ENCODE measurements around the gene FKBP1A. TPM values are rescaled to one million over a fixed set of nuclear protein-coding genes. Genes with fewer than 3 reads are reported as not detected.

Gene FKBP1A
- total RNA-seq = 10 to 100 TPM; 76.7 to 90.4 (median 79.9) TPM
- 54.6 TPM for total RNA-seq (2013)
- total RNA-seq = 37.1 to 113 (median 52.6) reads per million in 29 experiments

DNA sequence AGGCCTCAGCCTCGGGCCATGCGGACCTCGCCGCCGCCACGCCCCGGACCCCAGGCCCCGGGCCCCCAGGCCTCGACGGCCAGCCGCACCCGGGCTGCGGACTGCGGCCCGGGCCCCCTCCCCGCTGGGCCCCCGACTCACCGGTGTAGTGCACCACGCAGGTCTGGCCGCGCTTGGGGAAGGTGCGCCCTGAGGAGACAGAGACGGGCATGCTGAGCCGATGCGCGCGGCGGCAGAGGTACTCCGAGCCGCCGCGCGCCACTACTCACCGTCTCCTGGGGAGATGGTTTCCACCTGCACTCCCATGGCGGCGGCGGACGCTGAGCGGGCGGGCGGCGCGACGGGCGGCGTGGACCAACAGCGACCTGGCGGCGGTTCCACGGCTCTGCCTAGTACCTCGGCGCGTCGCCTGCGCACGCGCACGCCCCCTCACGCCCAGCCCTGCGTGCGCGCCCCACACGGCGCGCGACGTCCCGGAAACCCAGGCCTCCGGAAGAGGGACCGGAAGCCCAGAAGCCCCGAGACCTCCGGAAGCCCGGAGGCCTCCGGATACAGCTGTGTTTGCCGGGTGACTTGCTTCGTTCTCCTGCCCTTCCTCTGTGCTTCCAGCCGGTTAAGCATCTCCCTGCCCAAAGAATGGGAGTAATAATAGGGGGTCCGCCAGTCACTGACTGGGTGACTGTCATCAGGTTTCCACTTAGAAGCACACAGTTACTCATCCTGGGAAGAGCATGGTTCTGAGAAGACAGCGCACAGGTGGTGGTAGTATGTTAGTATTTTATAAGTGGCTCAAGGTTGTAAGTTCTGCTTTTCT, at the start of gene FKBP1A:
Gene FKBP1A (minus strand): TSS at position 362 of the 814 bp plus-strand sequence. CDS start 56 bp downstream, at position 306.
- Histone ChIP-seq H3K27me3 (replicated peaks in 1 of 2; ENCODE audit: control insufficient read depth in 2 of 2, extremely low read depth in 1 of 2, insufficient read depth in 2 of 2, low read length in 1 of 2) (no peaks in the 10 kb centered on the region), H3K27ac (ENCODE audit: low read length) (peak within 1 kb of the TSS; percentile 53), H3K4me3 (ENCODE audit: control insufficient read depth in 1 of 2, extremely low read depth in 1 of 2, low read length in 1 of 2) (peak within 1 kb of the TSS; percentile 75 to 80), H3K4me1 (ENCODE audit: control insufficient read depth in 1 of 2, extremely low read depth in 1 of 2, insufficient read depth in 2 of 2, low read length in 2 of 2) (peaks cover 37 to 53% of the 10 kb centered on the region in 2 experiments), H3K9me3 (no peaks in the 10 kb centered on the region), H3K36me3 (ENCODE audit: control insufficient read depth in 2 of 2, extremely low read depth in 1 of 2, insufficient read depth in 1 of 2, low read length in 1 of 2) (no peaks in the 10 kb centered on the region)
- peaks cover 66 to 72% (median 67%) of the 10 kb centered on the region in 3 donors for H3K4me1 Mint-ChIP-seq
- under 1% methylated on average over 78 of the region's 79 CpGs for WGBS (ENCODE audit: insufficient coverage)
- no peaks in the 10 kb centered on the region for H3K36me3 Mint-ChIP-seq
- no peaks in the 10 kb centered on the region for H3K27me3 Mint-ChIP-seq
- CTCF ChIA-PET = interaction anchor here in 1 of 2 donors (0.9 kb wide), 1 partner anchor 77 kb away, joined by 3 read pairs; no protein-coding TSS in a partner anchor
- H3K9me3 Mint-ChIP-seq = peaks cover 0 to 5% (median 3%) of the 10 kb centered on the region in 3 donors
- DNase-seq = peak; percentile 84 to 95 (median 91)
- POLR2A ChIA-PET = interaction anchor here (0.5 to 0.6 kb wide), 3 partner anchors 11 to 64 kb away, joined by 3 read pairs; partner anchors contain the start of gene SDCBP2 (in 1 of the 2)
- ATAC-seq (replicated peaks in 1 of 4) = peak; percentile 88 to 90 (median 88)
- H3K27ac Mint-ChIP-seq = peak within 1 kb of the TSS; percentile 95 to 96
- H3K4me3 Mint-ChIP-seq = peak within 1 kb of the TSS; percentile 82 to 93 (median 90)

DNA sequence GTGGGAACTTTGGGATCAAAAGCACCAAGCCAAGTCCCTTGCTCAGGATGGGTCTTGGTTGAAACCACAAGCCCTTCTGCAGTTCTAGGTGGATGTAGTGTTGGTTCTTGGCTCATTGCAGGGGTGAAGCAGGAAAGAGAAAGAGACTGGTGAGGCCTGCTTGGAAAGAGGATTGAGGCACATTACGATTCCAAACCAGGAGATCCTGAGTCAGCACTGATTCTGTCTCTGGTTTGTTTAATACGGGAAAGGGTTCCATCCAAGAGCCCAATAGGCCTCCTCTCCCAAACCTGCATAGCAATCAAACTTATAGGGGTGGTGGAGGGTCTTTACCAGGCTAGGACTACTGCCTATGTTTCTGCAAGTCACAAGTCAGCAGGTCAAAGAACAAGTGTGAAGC, 49.5 kb upstream of the FKBP1A start:
- no peaks in the 10 kb centered on the region for H3K27me3 ChIP-seq (replicated peaks in 1 of 2; ENCODE audit: control insufficient read depth in 2 of 2, extremely low read depth in 1 of 2, insufficient read depth in 2 of 2, low read length in 1 of 2)
- WGBS (ENCODE audit: insufficient coverage) = no CpG with 5 or more reads among the region's 2 CpGs
- no peak for ATAC-seq (replicated peaks in 1 of 4)
- peaks cover 48% of the 10 kb centered on the region for H3K36me3 Mint-ChIP-seq
- ChIA-PET POLR2A (interaction anchor here in 1 of 2 donors (0.8 kb wide), 1 partner anchor 14 kb away, joined by 3 read pairs; no protein-coding TSS in a partner anchor), CTCF (no interaction called here)
- peaks cover 0 to 12% of the 10 kb centered on the region in 2 experiments for H3K4me1 ChIP-seq (ENCODE audit: control insufficient read depth in 1 of 2, extremely low read depth in 1 of 2, insufficient read depth in 2 of 2, low read length in 2 of 2)
- H3K9me3 Mint-ChIP-seq = no peaks in the 10 kb centered on the region
- no peaks in the 10 kb centered on the region for H3K27me3 Mint-ChIP-seq
- no peaks in the 10 kb centered on the region for H3K9me3 ChIP-seq
- no peak for DNase-seq
- no peak overlapping the region for H3K27ac ChIP-seq (ENCODE audit: low read length)
- no peak overlapping the region for H3K4me3 Mint-ChIP-seq
- H3K27ac Mint-ChIP-seq = no peak overlapping the region
- H3K36me3 ChIP-seq (ENCODE audit: control insufficient read depth in 2 of 2, extremely low read depth in 1 of 2, insufficient read depth in 1 of 2, low read length in 1 of 2) = peaks cover 15 to 59% of the 10 kb centered on the region in 2 donors
- peaks cover 20 to 24% (median 21%) of the 10 kb centered on the region in 3 donors for H3K4me1 Mint-ChIP-seq
- H3K4me3 ChIP-seq (ENCODE audit: control insufficient read depth in 1 of 2, extremely low read depth in 1 of 2, low read length in 1 of 2) = no peak overlapping the region

DNA sequence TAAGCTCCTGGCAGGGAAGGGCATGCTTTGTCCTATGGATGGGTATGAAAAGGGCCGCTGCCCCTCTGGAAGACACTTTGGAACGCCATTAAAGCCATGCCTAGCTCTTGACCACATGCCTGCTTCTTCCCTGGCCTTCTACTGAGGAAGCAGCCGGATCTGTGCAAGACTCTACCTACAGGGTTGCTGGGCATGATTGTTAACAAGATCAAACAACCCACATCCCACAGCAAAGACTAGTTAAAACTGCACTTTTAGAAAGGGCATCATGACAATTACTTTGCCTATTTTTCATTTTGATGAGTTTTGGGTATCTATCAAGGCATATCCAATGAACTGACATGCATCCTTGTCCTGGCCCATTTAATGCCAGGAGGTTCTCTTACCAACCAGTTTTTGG, 48.3 kb upstream of the FKBP1A start:
- Mint-ChIP-seq H3K27ac (no peak overlapping the region), H3K36me3 (peaks cover 40% of the 10 kb centered on the region), H3K27me3 (no peaks in the 10 kb centered on the region), H3K9me3 (no peaks in the 10 kb centered on the region), H3K4me3 (no peak overlapping the region), H3K4me1 (peaks cover 23 to 24% (median 24%) of the 10 kb centered on the region in 3 donors)
- Histone ChIP-seq H3K36me3 (ENCODE audit: control insufficient read depth in 2 of 2, extremely low read depth in 1 of 2, insufficient read depth in 1 of 2, low read length in 1 of 2) (peaks cover 15 to 48% of the 10 kb centered on the region in 2 donors), H3K4me1 (ENCODE audit: control insufficient read depth in 1 of 2, extremely low read depth in 1 of 2, insufficient read depth in 2 of 2, low read length in 2 of 2) (peaks cover 0 to 14% of the 10 kb centered on the region in 2 experiments), H3K27me3 (replicated peaks in 1 of 2; ENCODE audit: control insufficient read depth in 2 of 2, extremely low read depth in 1 of 2, insufficient read depth in 2 of 2, low read length in 1 of 2) (no peaks in the 10 kb centered on the region), H3K9me3 (no peaks in the 10 kb centered on the region), H3K4me3 (ENCODE audit: control insufficient read depth in 1 of 2, extremely low read depth in 1 of 2, low read length in 1 of 2) (no peak overlapping the region), H3K27ac (ENCODE audit: low read length) (no peak overlapping the region)
- ATAC-seq (replicated peaks in 1 of 4) (peak in 3 of 4 experiments; percentile 51 to 60 (median 55)), DNase-seq (peak in 1 of 35 experiments; percentile 24)
- WGBS (ENCODE audit: insufficient coverage) = 79% methylated on average over 2 of the region's 3 CpGs
- CTCF ChIA-PET = interaction anchor here in 1 of 2 donors (1.2 kb wide), 1 partner anchor 128 kb away, joined by 5 read pairs; no protein-coding TSS in a partner anchor
- POLR2A ChIA-PET = interaction anchor here in 1 of 2 donors (0.6 kb wide), 1 partner anchor 142 kb away, joined by 3 read pairs; no protein-coding TSS in a partner anchor

DNA sequence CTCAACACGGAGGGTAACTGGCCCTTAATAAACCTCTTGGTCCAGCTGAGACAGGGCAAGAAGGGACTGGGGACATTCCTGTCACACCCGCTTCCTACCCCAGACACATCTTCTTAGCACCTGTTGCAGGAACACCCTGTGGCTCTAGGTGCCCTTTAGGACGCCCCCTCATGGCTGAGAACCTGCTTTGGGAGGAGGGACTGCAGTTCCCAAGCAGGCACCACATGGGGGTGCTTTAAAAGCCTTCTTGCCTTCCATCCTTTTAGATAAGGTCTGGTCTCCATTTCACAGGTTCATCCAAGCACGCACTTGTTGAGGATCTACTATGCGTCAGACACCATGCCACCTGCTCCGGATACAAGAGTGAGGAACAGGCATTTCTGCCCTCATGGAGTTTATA, 47.2 kb upstream of the FKBP1A start:
- H3K4me3 ChIP-seq (ENCODE audit: control insufficient read depth in 1 of 2, extremely low read depth in 1 of 2, low read length in 1 of 2) = no peak overlapping the region
- H3K4me1 Mint-ChIP-seq = peaks cover 33% of the 10 kb centered on the region in 3 donors
- no peaks in the 10 kb centered on the region for H3K9me3 ChIP-seq
- peaks cover 6 to 37% of the 10 kb centered on the region in 2 donors for H3K36me3 ChIP-seq (ENCODE audit: control insufficient read depth in 2 of 2, extremely low read depth in 1 of 2, insufficient read depth in 1 of 2, low read length in 1 of 2)
- H3K36me3 Mint-ChIP-seq = peaks cover 34% of the 10 kb centered on the region
- H3K4me1 ChIP-seq (ENCODE audit: control insufficient read depth in 1 of 2, extremely low read depth in 1 of 2, insufficient read depth in 2 of 2, low read length in 2 of 2) = peaks cover 5 to 18% of the 10 kb centered on the region in 2 experiments
- H3K27me3 Mint-ChIP-seq = no peaks in the 10 kb centered on the region
- H3K9me3 Mint-ChIP-seq = no peaks in the 10 kb centered on the region
- no peak overlapping the region for H3K27ac ChIP-seq (ENCODE audit: low read length)
- H3K27ac Mint-ChIP-seq = no peak overlapping the region
- ChIA-PET POLR2A (no interaction called here), CTCF (interaction anchor here in 1 of 2 donors (1.2 kb wide), 1 partner anchor 127 kb away, joined by 5 read pairs; no protein-coding TSS in a partner anchor)
- peak in 5 of 35 experiments; percentile 5 to 32 (median 8) for DNase-seq
- no peak for ATAC-seq (replicated peaks in 1 of 4)
- H3K4me3 Mint-ChIP-seq = no peak overlapping the region
- 78% methylated on average over 5 of the region's 6 CpGs for WGBS (ENCODE audit: insufficient coverage)
- no peaks in the 10 kb centered on the region for H3K27me3 ChIP-seq (replicated peaks in 1 of 2; ENCODE audit: control insufficient read depth in 2 of 2, extremely low read depth in 1 of 2, insufficient read depth in 2 of 2, low read length in 1 of 2)

DNA sequence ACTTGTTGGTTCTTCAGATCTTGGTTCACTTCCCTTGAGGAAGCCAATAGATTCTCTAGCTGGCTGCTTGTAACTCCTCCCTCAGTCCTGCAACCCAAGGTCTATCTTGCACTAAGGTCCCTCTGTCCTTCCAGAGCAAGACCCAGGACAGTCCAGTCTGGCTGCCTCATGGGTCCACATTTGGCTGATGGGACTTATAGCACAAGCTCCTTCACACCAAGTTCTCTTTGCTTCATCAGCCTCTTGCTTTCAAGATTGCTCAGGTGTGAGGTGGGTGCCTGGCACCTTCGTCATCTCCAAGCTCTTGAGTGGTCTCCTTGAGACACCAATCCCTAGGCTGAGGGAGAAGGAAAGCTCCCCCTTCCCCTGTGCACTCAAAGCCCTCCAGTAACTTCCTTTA, 45.5 kb upstream of the FKBP1A start:
- Mint-ChIP-seq H3K27me3 (no peaks in the 10 kb centered on the region), H3K36me3 (peaks cover 18% of the 10 kb centered on the region), H3K9me3 (no peaks in the 10 kb centered on the region), H3K4me3 (no peak overlapping the region), H3K4me1 (peaks cover 42 to 48% (median 47%) of the 10 kb centered on the region in 3 donors), H3K27ac (no peak overlapping the region)
- peaks cover 9 to 24% of the 10 kb centered on the region in 2 experiments for H3K4me1 ChIP-seq (ENCODE audit: control insufficient read depth in 1 of 2, extremely low read depth in 1 of 2, insufficient read depth in 2 of 2, low read length in 2 of 2)
- no peak overlapping the region for H3K27ac ChIP-seq (ENCODE audit: low read length)
- no peak for ATAC-seq (replicated peaks in 1 of 4)
- H3K36me3 ChIP-seq (ENCODE audit: control insufficient read depth in 2 of 2, extremely low read depth in 1 of 2, insufficient read depth in 1 of 2, low read length in 1 of 2) = peaks cover 0 to 20% of the 10 kb centered on the region in 2 donors
- H3K4me3 ChIP-seq (ENCODE audit: control insufficient read depth in 1 of 2, extremely low read depth in 1 of 2, low read length in 1 of 2) = no peak overlapping the region
- CTCF ChIA-PET = interaction anchor here (0.7 to 1.8 kb wide), 7 partner anchors 8 to 125 kb away, joined by 3 to 5 read pairs (median 3); no protein-coding TSS in a partner anchor
- WGBS (ENCODE audit: insufficient coverage) = no CpG with 5 or more reads among the region's 1 CpG
- POLR2A ChIA-PET = no interaction called here
- H3K27me3 ChIP-seq (replicated peaks in 1 of 2; ENCODE audit: control insufficient read depth in 2 of 2, extremely low read depth in 1 of 2, insufficient read depth in 2 of 2, low read length in 1 of 2) = no peaks in the 10 kb centered on the region
- H3K9me3 ChIP-seq = no peaks in the 10 kb centered on the region
- no peak for DNase-seq

DNA sequence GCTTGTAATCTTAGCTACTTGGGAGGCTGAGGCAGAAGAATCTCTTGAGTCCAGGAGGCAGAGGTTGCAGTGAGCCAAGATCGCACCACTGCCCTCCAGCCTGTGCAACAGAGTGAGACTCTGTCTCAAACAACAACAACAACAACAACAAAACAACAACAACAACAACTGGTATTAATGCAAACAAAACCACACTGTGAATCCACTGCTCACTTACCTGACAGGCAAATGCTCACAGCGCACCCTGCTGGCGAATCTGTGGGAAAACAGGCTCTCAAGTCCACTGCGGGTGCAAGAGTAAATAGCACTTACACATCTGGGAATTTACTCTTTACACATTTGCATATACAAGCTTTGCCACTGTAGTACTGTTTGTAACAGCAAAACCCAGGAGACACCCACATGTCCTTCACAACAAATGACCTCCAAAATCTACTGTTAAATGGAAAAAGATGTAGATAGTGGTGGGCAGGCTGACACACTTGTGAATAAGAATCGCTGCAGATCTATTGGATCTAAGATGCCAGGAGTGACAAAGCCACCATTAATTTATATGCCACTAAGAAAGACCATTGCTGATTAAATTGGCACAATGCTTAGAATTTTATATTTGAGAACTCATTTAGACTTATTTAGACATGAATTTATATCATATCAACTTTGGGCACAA, 44.5 kb upstream of the FKBP1A start:
- Mint-ChIP-seq H3K27ac (no peak overlapping the region), H3K4me1 (peaks cover 47 to 52% (median 51%) of the 10 kb centered on the region in 3 donors), H3K27me3 (no peaks in the 10 kb centered on the region), H3K4me3 (no peak overlapping the region), H3K9me3 (no peaks in the 10 kb centered on the region), H3K36me3 (peaks cover 13% of the 10 kb centered on the region)
- ChIA-PET CTCF (interaction anchor here (0.6 to 1.8 kb wide), 4 partner anchors 45 to 125 kb away, joined by 3 to 5 read pairs (median 4); no protein-coding TSS in a partner anchor), POLR2A (no interaction called here)
- H3K27ac ChIP-seq (ENCODE audit: low read length) = no peak overlapping the region
- H3K9me3 ChIP-seq = no peaks in the 10 kb centered on the region
- no peak overlapping the region for H3K4me3 ChIP-seq (ENCODE audit: control insufficient read depth in 1 of 2, extremely low read depth in 1 of 2, low read length in 1 of 2)
- peaks cover 0 to 11% of the 10 kb centered on the region in 2 donors for H3K36me3 ChIP-seq (ENCODE audit: control insufficient read depth in 2 of 2, extremely low read depth in 1 of 2, insufficient read depth in 1 of 2, low read length in 1 of 2)
- peaks cover 9 to 24% of the 10 kb centered on the region in 2 experiments for H3K4me1 ChIP-seq (ENCODE audit: control insufficient read depth in 1 of 2, extremely low read depth in 1 of 2, insufficient read depth in 2 of 2, low read length in 2 of 2)
- DNase-seq (peak; percentile 41 to 90 (median 72)), ATAC-seq (replicated peaks in 1 of 4) (peak; percentile 46 to 61 (median 55))
- no peaks in the 10 kb centered on the region for H3K27me3 ChIP-seq (replicated peaks in 1 of 2; ENCODE audit: control insufficient read depth in 2 of 2, extremely low read depth in 1 of 2, insufficient read depth in 2 of 2, low read length in 1 of 2)
- WGBS (ENCODE audit: insufficient coverage) = 18% methylated on average over 4 of the region's 5 CpGs
